Measurements from ENCODE around the gene ATP2A2.
A peak's percentile ranks its signal among the peaks of the same experiment; 100 is the strongest.
"Not testable (repeated sequence)": the region's sequence is repeated elsewhere in the genome, so short reads cannot be mapped to it uniquely, and the experiment has no call there.

Gene ATP2A2

GRCh38 chr12:110330124-110330523, 49.1 kb downstream of the ATP2A2 start:
- DNase-seq = no peak
- no peak overlapping the region for H3K4me3 Mint-ChIP-seq
- H3K36me3 Mint-ChIP-seq (ENCODE audit: insufficient read depth) = peaks cover 82% of the 10 kb centered on the region
- no peaks in the 10 kb centered on the region for H3K9me3 Mint-ChIP-seq
- peaks cover 7 to 29% of the 10 kb centered on the region in 2 donors for H3K4me1 Mint-ChIP-seq (ENCODE audit: low read depth in 2 of 2)
- no peak overlapping the region for H3K27ac Mint-ChIP-seq
- no peak for ATAC-seq (replicated peaks)
- H3K27me3 Mint-ChIP-seq = no peaks in the 10 kb centered on the region

- DNase-seq (no peak), ATAC-seq (replicated peaks) (no peak)
- Mint-ChIP-seq H3K27ac (no peak overlapping the region), H3K36me3 (ENCODE audit: insufficient read depth) (peaks cover 81% of the 10 kb centered on the region), H3K4me3 (no peak overlapping the region), H3K4me1 (ENCODE audit: low read depth in 2 of 2) (peaks cover 7 to 29% of the 10 kb centered on the region in 2 donors), H3K9me3 (no peaks in the 10 kb centered on the region), H3K27me3 (no peaks in the 10 kb centered on the region)
These were observed 49.5 kb downstream of the ATP2A2 start for GRCh38 chr12:110330544-110330943.

GRCh38 chr12:110333201-110333600, 52.2 kb downstream of the ATP2A2 start:
- Mint-ChIP-seq H3K27ac (peak overlapping the region in 1 of 2 donors; percentile 15), H3K27me3 (no peaks in the 10 kb centered on the region), H3K9me3 (no peaks in the 10 kb centered on the region), H3K36me3 (ENCODE audit: insufficient read depth) (peaks cover 71% of the 10 kb centered on the region), H3K4me3 (no peak overlapping the region), H3K4me1 (ENCODE audit: low read depth in 2 of 2) (peaks cover 2 to 17% of the 10 kb centered on the region in 2 donors)
- ATAC-seq (replicated peaks) = no peak
- no peak for DNase-seq

GRCh38 chr12:110335481-110336045, 54.5 kb downstream of the ATP2A2 start:
- H3K27ac Mint-ChIP-seq = no peak overlapping the region
- no peak for DNase-seq
- H3K36me3 Mint-ChIP-seq (ENCODE audit: insufficient read depth) = peaks cover 76% of the 10 kb centered on the region
- no peak overlapping the region for H3K4me3 Mint-ChIP-seq
- no peak for ATAC-seq (replicated peaks)
- no peaks in the 10 kb centered on the region for H3K27me3 Mint-ChIP-seq
- H3K9me3 Mint-ChIP-seq = no peaks in the 10 kb centered on the region
- H3K4me1 Mint-ChIP-seq (ENCODE audit: low read depth in 2 of 2) = peaks cover 3 to 7% of the 10 kb centered on the region in 2 donors

- no peaks in the 10 kb centered on the region for H3K9me3 Mint-ChIP-seq
- no peak overlapping the region for H3K27ac Mint-ChIP-seq
- DNase-seq (no peak), ATAC-seq (replicated peaks) (no peak)
- H3K27me3 Mint-ChIP-seq = no peaks in the 10 kb centered on the region
- H3K4me3 Mint-ChIP-seq = no peak overlapping the region
- H3K4me1 Mint-ChIP-seq (ENCODE audit: low read depth in 2 of 2) = peaks cover 0 to 3% of the 10 kb centered on the region in 2 donors
- H3K36me3 Mint-ChIP-seq (ENCODE audit: insufficient read depth) = peaks cover 86% of the 10 kb centered on the region
These were observed 57.1 kb downstream of the ATP2A2 start for GRCh38 chr12:110337912-110338710.

GRCh38 chr12:110338754-110339153, 57.7 kb downstream of the ATP2A2 start:
- Mint-ChIP-seq H3K27ac (peak overlapping the region in 1 of 2 donors; percentile 36), H3K4me1 (ENCODE audit: low read depth in 2 of 2) (peaks cover 0 to 3% of the 10 kb centered on the region in 2 donors), H3K4me3 (no peak overlapping the region), H3K9me3 (no peaks in the 10 kb centered on the region), H3K27me3 (no peaks in the 10 kb centered on the region), H3K36me3 (ENCODE audit: insufficient read depth) (peaks cover 86% of the 10 kb centered on the region)
- no peak for ATAC-seq (replicated peaks)
- no peak for DNase-seq

- DNase-seq (no peak), ATAC-seq (replicated peaks) (no peak)
- Mint-ChIP-seq H3K4me1 (ENCODE audit: low read depth in 2 of 2) (peaks cover 0 to 3% of the 10 kb centered on the region in 2 donors), H3K9me3 (no peaks in the 10 kb centered on the region), H3K27me3 (no peaks in the 10 kb centered on the region), H3K4me3 (no peak overlapping the region), H3K27ac (peak overlapping the region in 1 of 2 donors; percentile 36), H3K36me3 (ENCODE audit: insufficient read depth) (peaks cover 86% of the 10 kb centered on the region)
These were observed 58.3 kb downstream of the ATP2A2 start for GRCh38 chr12:110339184-110339952.

GRCh38 chr12:110340261-110340660, 59.2 kb downstream of the ATP2A2 start:
- not testable (repeated sequence) for H3K4me1 Mint-ChIP-seq (ENCODE audit: low read depth in 2 of 2); DNase-seq; H3K9me3 Mint-ChIP-seq; H3K27me3 Mint-ChIP-seq; H3K4me3 Mint-ChIP-seq; ATAC-seq (replicated peaks); H3K27ac Mint-ChIP-seq
- peaks cover 88% of the 10 kb centered on the region for H3K36me3 Mint-ChIP-seq (ENCODE audit: insufficient read depth)

GRCh38 chr12:110340706-110341105, 59.7 kb downstream of the ATP2A2 start:
- H3K27me3 Mint-ChIP-seq = no peaks in the 10 kb centered on the region
- peaks cover 88% of the 10 kb centered on the region for H3K36me3 Mint-ChIP-seq (ENCODE audit: insufficient read depth)
- H3K9me3 Mint-ChIP-seq = no peaks in the 10 kb centered on the region
- DNase-seq (no peak), ATAC-seq (replicated peaks) (no peak)
- no peak overlapping the region for H3K27ac Mint-ChIP-seq
- peaks cover 0 to 3% of the 10 kb centered on the region in 2 donors for H3K4me1 Mint-ChIP-seq (ENCODE audit: low read depth in 2 of 2)
- no peak overlapping the region for H3K4me3 Mint-ChIP-seq

- H3K4me3 Mint-ChIP-seq = no peak overlapping the region
- H3K27ac Mint-ChIP-seq = no peak overlapping the region
- no peaks in the 10 kb centered on the region for H3K27me3 Mint-ChIP-seq
- H3K4me1 Mint-ChIP-seq (ENCODE audit: low read depth in 2 of 2) = peaks cover 0 to 3% of the 10 kb centered on the region in 2 donors
- peaks cover 95% of the 10 kb centered on the region for H3K36me3 Mint-ChIP-seq (ENCODE audit: insufficient read depth)
- DNase-seq (no peak), ATAC-seq (replicated peaks) (no peak)
- no peaks in the 10 kb centered on the region for H3K9me3 Mint-ChIP-seq
These were observed 61.1 kb downstream of the ATP2A2 start for GRCh38 chr12:110342157-110342556.

- peaks cover 0 to 6% of the 10 kb centered on the region in 2 donors for H3K4me1 Mint-ChIP-seq (ENCODE audit: low read depth in 2 of 2)
- ATAC-seq (replicated peaks) (no peak), DNase-seq (no peak)
- H3K36me3 Mint-ChIP-seq (ENCODE audit: insufficient read depth) = peaks cover 99% of the 10 kb centered on the region
- H3K27ac Mint-ChIP-seq = no peak overlapping the region
- H3K9me3 Mint-ChIP-seq = no peaks in the 10 kb centered on the region
- H3K27me3 Mint-ChIP-seq = no peaks in the 10 kb centered on the region
- no peak overlapping the region for H3K4me3 Mint-ChIP-seq
These were observed 62.1 kb downstream of the ATP2A2 start for GRCh38 chr12:110343114-110343513.

- peaks cover 98% of the 10 kb centered on the region for H3K36me3 Mint-ChIP-seq (ENCODE audit: insufficient read depth)
- H3K4me3 Mint-ChIP-seq = no peak overlapping the region
- H3K27ac Mint-ChIP-seq = peak overlapping the region in 1 of 2 donors; percentile 26
- no peak for ATAC-seq (replicated peaks)
- H3K9me3 Mint-ChIP-seq = no peaks in the 10 kb centered on the region
- peaks cover 0 to 3% of the 10 kb centered on the region in 2 donors for H3K4me1 Mint-ChIP-seq (ENCODE audit: low read depth in 2 of 2)
- no peaks in the 10 kb centered on the region for H3K27me3 Mint-ChIP-seq
- DNase-seq = no peak
These were observed 62.9 kb downstream of the ATP2A2 start for GRCh38 chr12:110343736-110344555.

GRCh38 chr12:110344657-110345056, 63.6 kb downstream of the ATP2A2 start:
- no peaks in the 10 kb centered on the region for H3K27me3 Mint-ChIP-seq
- peak overlapping the region in 1 of 2 donors; percentile 26 for H3K27ac Mint-ChIP-seq
- ATAC-seq (replicated peaks) (no peak), DNase-seq (no peak)
- H3K4me1 Mint-ChIP-seq (ENCODE audit: low read depth in 2 of 2) = peaks cover 4 to 8% of the 10 kb centered on the region in 2 donors
- peaks cover 93% of the 10 kb centered on the region for H3K36me3 Mint-ChIP-seq (ENCODE audit: insufficient read depth)
- no peaks in the 10 kb centered on the region for H3K9me3 Mint-ChIP-seq
- no peak overlapping the region for H3K4me3 Mint-ChIP-seq

Data from effector memory CD8-positive, alpha-beta T cell (primary cell).